GDM1 (cell line): ENCODE measurements around the gene SLC5A4.

Source experiments
- DNase-seq: peaks from one replicate; lab custom pipeline; 2025; lab: John Stamatoyannopoulos, UW

The SLC5A4 gene

GRCh38 chr22:32232191-32232830 is 22.8 kb downstream of the SLC5A4 start:
- no peak for DNase-seq

- DNase-seq: no peak
Measured at GRCh38 chr22:32226326-32227104, 28.6 kb downstream of the SLC5A4 start.

- no peak for DNase-seq
Measured at GRCh38 chr22:32222991-32223390, 32.2 kb downstream of the SLC5A4 start.

- DNase-seq: no peak
Measured at GRCh38 chr22:32219026-32219425, 36.1 kb downstream of the SLC5A4 start.

- DNase-seq: peak; percentile 7
Measured at GRCh38 chr22:32218470-32218869, 36.7 kb downstream of the SLC5A4 start.

GRCh38 chr22:32217465-32217864 is 37.7 kb downstream of the SLC5A4 start:
- no peak for DNase-seq

- no peak for DNase-seq
Measured at GRCh38 chr22:32216911-32217310, 38.2 kb downstream of the SLC5A4 start.

- DNase-seq: no peak
Measured at GRCh38 chr22:32211011-32211410, 44.1 kb downstream of the SLC5A4 start.

- DNase-seq: no peak
Measured at GRCh38 chr22:32208681-32209080, 46.5 kb downstream of the SLC5A4 start.

- DNase-seq: no peak
Measured at GRCh38 chr22:32207971-32208480, 47.1 kb downstream of the SLC5A4 start.

GRCh38 chr22:32206774-32207758 is 48.1 kb downstream of the SLC5A4 start:
- DNase-seq: no peak

GRCh38 chr22:32205974-32206773 is 49.0 kb downstream of the SLC5A4 start:
- DNase-seq: no peak

GRCh38 chr22:32204856-32205722 is 50.1 kb downstream of the SLC5A4 start, which contains the start of gene RFPL2:
Gene RFPL2, minus strand, starts transcription at chr22:32205073. Its CDS starts 2,622 bp downstream, at chr22:32202451.
- no peak for DNase-seq

GRCh38 chr22:32204040-32204855 is 50.9 kb downstream of the SLC5A4 start:
- no peak for DNase-seq

- DNase-seq: no peak
Measured at GRCh38 chr22:32203181-32204039, 51.7 kb downstream of the SLC5A4 start.

GRCh38 chr22:32202539-32203180 is 52.5 kb downstream of the SLC5A4 start:
- DNase-seq: no peak

GRCh38 chr22:32202161-32202538 is 53.0 kb downstream of the SLC5A4 start:
- DNase-seq: no peak

GRCh38 chr22:32200752-32201151 is 54.4 kb downstream of the SLC5A4 start:
- no peak for DNase-seq
